Measurements from ENCODE around the gene PHLPP1.

The PHLPP1 gene

GRCh38 chr18:62786689-62787088 lies 71.3 kb downstream of the PHLPP1 start:
- H3K27ac ChIP-seq, result no peak overlapping the region
- TF ChIP-seq ZFX (IDR thresholded peaks at IDR 0.05; ENCODE audit: borderline replicate concordance) (no peak), CTCF (IDR thresholded peaks at IDR 0.05) (no peak)

DNA sequence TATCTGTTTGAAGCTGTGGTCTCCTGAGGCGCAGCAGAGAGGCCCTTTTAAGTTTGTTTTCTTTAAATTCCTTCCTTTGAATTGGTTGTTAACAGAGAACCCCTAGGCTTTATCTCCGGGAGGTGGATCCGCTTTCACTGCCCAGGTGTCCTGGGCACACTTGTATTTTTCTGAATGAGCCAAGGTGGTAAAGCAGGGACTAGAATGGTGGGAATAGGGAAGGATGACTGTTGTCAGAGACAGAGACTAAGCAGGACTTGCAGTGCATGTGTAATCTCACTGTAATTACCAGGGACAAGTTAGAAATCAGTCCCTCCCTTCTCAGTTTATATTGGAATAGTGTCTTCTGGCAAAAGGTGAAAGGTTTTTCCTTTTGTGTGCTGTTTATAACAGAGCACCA lies 72.8 kb downstream of the PHLPP1 start:
- H3K27ac ChIP-seq, result no peak overlapping the region
- TF ChIP-seq CTCF (IDR thresholded peaks at IDR 0.05) (no peak), ZFX (IDR thresholded peaks at IDR 0.05; ENCODE audit: borderline replicate concordance) (no peak)

- TF ChIP-seq ZFX (IDR thresholded peaks at IDR 0.05; ENCODE audit: borderline replicate concordance), result no peak
- no peak for TF ChIP-seq CTCF (IDR thresholded peaks at IDR 0.05)
- no peak overlapping the region for H3K27ac ChIP-seq
Measured at GRCh38 chr18:62788876-62789275, 73.5 kb downstream of the PHLPP1 start.

DNA sequence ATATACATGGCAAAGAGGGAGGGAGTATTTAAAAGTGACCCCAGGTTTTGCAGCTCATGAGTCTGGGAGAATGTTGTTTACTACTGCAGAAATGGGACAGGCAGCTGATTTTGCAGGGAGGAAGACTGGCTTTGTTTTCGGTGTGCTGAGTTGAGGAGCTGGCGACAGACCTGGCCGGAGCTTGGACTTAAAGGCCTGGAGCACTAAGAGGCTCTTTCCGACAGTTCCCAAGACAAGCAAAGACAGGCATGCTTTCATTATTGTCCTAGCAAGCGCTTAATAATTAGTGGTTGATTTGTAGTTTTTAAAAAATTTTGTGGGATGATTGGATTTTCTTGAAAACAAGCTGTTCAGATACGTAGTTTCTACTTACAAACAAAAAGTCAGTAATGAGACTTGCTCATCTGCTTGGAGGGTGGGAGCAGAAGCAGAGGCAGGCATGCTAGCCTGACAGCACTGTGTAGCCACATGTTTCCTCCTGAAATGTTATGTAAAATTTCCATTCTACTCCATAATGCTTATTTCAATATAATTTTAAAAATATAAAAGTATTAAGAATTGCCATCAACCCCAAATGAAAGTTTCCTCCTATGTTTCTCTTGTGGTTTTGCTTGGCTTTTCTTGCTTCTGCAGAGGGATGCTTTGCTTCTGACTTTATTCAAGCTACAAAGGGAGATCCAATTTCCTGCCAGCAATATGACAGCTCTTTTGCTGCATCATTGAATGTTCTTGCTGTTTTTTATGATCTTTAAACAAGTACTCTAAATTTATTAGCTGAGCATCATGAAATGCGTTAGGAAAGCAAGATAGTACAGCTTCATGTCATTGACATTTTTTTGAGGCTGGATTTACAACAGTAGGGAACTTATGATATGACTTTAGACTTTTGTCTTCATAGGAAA lies 75.8 kb downstream of the PHLPP1 start:
- no peak overlapping the region for H3K27ac ChIP-seq
- TF ChIP-seq CTCF (IDR thresholded peaks at IDR 0.05), result no peak
- TF ChIP-seq ZFX (IDR thresholded peaks at IDR 0.05; ENCODE audit: borderline replicate concordance), result no peak

DNA sequence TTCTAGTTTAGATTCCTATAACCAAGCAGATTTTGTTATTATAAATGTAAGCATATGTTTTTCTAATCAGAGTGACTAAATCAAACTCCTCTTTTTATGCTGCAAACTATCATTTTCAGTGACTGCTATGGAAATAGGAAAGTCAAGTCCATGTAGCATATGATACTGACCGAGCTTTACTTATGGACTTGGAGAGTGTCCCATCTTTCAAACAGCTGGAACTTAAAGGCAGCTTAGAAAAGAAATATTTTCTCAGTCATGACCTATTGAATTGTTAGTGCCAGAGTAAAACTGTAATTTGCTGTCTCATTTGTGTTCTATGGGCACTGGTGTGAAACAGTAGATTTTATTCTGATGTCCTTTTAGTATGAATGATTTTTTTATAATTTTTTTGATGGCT lies 76.7 kb downstream of the PHLPP1 start:
- no peak overlapping the region for H3K27ac ChIP-seq

GRCh38 chr18:62795813-62796212 lies 80.5 kb downstream of the PHLPP1 start:
- H3K27ac ChIP-seq, result no peak overlapping the region
- no peak for TF ChIP-seq CTCF (IDR thresholded peaks at IDR 0.05)
- no peak for TF ChIP-seq ZFX (IDR thresholded peaks at IDR 0.05; ENCODE audit: borderline replicate concordance)

More for the DNA sequence above, 76.7 kb downstream of the PHLPP1 start:
- no peak for TF ChIP-seq CTCF (IDR thresholded peaks at IDR 0.05)
- no peak for TF ChIP-seq ZFX (IDR thresholded peaks at IDR 0.05; ENCODE audit: borderline replicate concordance)

- TF ChIP-seq ZFX (IDR thresholded peaks at IDR 0.05; ENCODE audit: borderline replicate concordance) (no peak), CTCF (IDR thresholded peaks at IDR 0.05) (no peak)
- no peak overlapping the region for H3K27ac ChIP-seq
Measured at GRCh38 chr18:62796216-62796621, 80.9 kb downstream of the PHLPP1 start.

Data from 22Rv1 (cell line).